K562 (cell line): Measurements from ENCODE around the gene RSPO1.

Source experiments
- KLF16 ChIP-seq: IDR thresholded peaks from 2 replicates; pipeline ENCODE4 v1.6.1; 2016; ENCODE audit warnings: antibody characterized with exemption
- NBN ChIP-seq: fragments of 450-650 bp; IDR thresholded peaks from 2 replicates; pipeline ENCODE4 v1.6.1; 2016; ENCODE audit warnings: low read depth, mild to moderate bottlenecking
- SIN3A ChIP-seq, 2 experiments: fragments of 150-350 bp in 1 of 2; IDR thresholded peaks; 2 replicates each; pipeline ENCODE4 v1.6.1; 2011 to 2016; ENCODE audit warnings: borderline replicate concordance in 2 of 2, low read depth in 2 of 2, low read length in 2 of 2, mild to moderate bottlenecking in 2 of 2, moderate library complexity in 2 of 2; ENCODE audit not compliant: control insufficient read depth in 1 of 2
- TF ChIP-seq, protein P1 (sequence below): fragments of 200-400 bp; formaldehyde crosslinking; IDR thresholded peaks from 2 replicates; pipeline ENCODE4 v1.6.1; 2017; ENCODE audit warnings: mild to moderate bottlenecking, low read depth, low read length, moderate library complexity

DNA sequence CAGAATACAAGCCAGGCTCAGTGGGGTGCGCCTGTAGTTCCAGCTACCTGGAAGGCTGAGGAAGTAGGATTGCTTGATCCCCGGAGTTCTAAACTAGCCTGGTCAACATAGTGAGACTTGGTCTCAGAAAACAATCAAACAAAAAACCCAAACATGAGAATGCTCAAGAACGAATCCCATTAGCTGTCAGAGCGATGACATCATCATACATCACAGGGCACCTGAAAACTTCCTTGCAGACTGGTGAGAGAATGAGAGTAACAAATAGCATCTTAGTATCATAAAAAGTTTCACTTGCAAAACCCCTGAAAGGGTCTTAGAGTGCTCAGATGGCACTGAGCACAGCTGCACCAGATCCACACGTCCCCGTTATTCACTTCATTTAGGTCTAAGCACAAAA is 36.6 kb upstream of the RSPO1 start:
- TF ChIP-seq, protein P1, sequence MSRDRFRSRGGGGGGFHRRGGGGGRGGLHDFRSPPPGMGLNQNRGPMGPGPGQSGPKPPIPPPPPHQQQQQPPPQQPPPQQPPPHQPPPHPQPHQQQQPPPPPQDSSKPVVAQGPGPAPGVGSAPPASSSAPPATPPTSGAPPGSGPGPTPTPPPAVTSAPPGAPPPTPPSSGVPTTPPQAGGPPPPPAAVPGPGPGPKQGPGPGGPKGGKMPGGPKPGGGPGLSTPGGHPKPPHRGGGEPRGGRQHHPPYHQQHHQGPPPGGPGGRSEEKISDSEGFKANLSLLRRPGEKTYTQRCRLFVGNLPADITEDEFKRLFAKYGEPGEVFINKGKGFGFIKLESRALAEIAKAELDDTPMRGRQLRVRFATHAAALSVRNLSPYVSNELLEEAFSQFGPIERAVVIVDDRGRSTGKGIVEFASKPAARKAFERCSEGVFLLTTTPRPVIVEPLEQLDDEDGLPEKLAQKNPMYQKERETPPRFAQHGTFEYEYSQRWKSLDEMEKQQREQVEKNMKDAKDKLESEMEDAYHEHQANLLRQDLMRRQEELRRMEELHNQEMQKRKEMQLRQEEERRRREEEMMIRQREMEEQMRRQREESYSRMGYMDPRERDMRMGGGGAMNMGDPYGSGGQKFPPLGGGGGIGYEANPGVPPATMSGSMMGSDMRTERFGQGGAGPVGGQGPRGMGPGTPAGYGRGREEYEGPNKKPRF: no peak
- no peak for TF ChIP-seq KLF16
- TF ChIP-seq SIN3A (IDR thresholded peaks at IDR 0.05; ENCODE audit: borderline replicate concordance in 2 of 2, control insufficient read depth in 1 of 2, low read depth in 2 of 2, low read length in 2 of 2): no peak
- no peak for TF ChIP-seq NBN
